HEK293 (cell line): Measurements from ENCODE around the gene CYP2U1.

Source experiments
- CTCF ChIA-PET: fragments of 350-600 bp; formaldehyde crosslinking; extraction: SDS; loops from one replicate; lab custom pipeline; 2021; ENCODE audit warnings: antibody characterized with exemption; lab: Yijun Ruan, JAX
- POLR2A ChIA-PET: fragments of 300-600 bp; formaldehyde crosslinking; extraction: SDS; loops from one replicate; lab custom pipeline; 2020; ENCODE audit warnings: antibody characterized with exemption, inconsistent platforms; lab: Yijun Ruan, JAX
- H3K27ac ChIP-seq: fragments of 200-500 bp; sonication (Bioruptor generic); 2 replicates; pipeline ENCODE4 v1.5.1; 2014; ENCODE audit warnings: low read depth, low read length, control low read depth, inconsistent platforms; ENCODE audit errors: extremely low read depth
- H3K36me3 ChIP-seq, 2 experiments: fragments of 200-500 bp in 1 of 2; sonication (Bioruptor generic) in 1 of 2; 1 replicate in 1 of 2; 2 replicates in 1 of 2; pipeline ENCODE4 v1.5.1; 2014 to 2017; ENCODE audit warnings: inconsistent platforms in 2 of 2, low read length in 2 of 2; ENCODE audit not compliant: control insufficient read depth in 2 of 2, insufficient read depth in 1 of 2
- H3K4me1 ChIP-seq: fragments of 200-500 bp; sonication (Bioruptor generic); 2 replicates; pipeline ENCODE4 v1.5.1; 2014; ENCODE audit warnings: mild to moderate bottlenecking, low read length, inconsistent platforms; ENCODE audit not compliant: control insufficient read depth, insufficient read depth
- H3K4me3 ChIP-seq: 2 replicates; pipeline ENCODE4 v1.5.1; 2011; ENCODE audit warnings: low read depth, mild to moderate bottlenecking, control low read depth, low read length, moderate library complexity
- H3K9me3 ChIP-seq: fragments of 200-500 bp; sonication (Bioruptor generic); 2 replicates; pipeline ENCODE4 v1.5.1; 2014; ENCODE audit warnings: low read depth, low read length, inconsistent platforms; ENCODE audit not compliant: control insufficient read depth, insufficient read depth
- HOXA7 ChIP-seq: sonication (generic); formaldehyde crosslinking; IDR thresholded peaks from 2 replicates; pipeline ENCODE4 v1.8.1; 2022; ENCODE audit warnings: missing genetic modification reagents, borderline replicate concordance
- KLF7 ChIP-seq: fragments of 450-650 bp; formaldehyde crosslinking; IDR thresholded peaks from 2 replicates; pipeline ENCODE4 v1.5.1; 2016; ENCODE audit warnings: missing biosample characterization, missing genetic modification characterization, borderline replicate concordance
- OSR2 ChIP-seq: fragments of 450-650 bp; formaldehyde crosslinking; IDR thresholded peaks from 2 replicates; pipeline ENCODE4 v1.5.1; 2016; ENCODE audit warnings: missing biosample characterization, missing genetic modification characterization
- SETDB1 ChIP-seq: IDR thresholded peaks from one replicate; pipeline ENCODE4 v1.6.1; 2017; ENCODE audit warnings: mild to moderate bottlenecking, low read length, moderate library complexity, mixed read lengths; ENCODE audit not compliant: insufficient read length
- SP3 ChIP-seq: fragments of 450-650 bp; formaldehyde crosslinking; IDR thresholded peaks from 2 replicates; pipeline ENCODE4 v1.5.1; 2016; ENCODE audit warnings: missing biosample characterization, missing genetic modification characterization
- SP7 ChIP-seq: fragments of 450-650 bp; formaldehyde crosslinking; IDR thresholded peaks from 2 replicates; pipeline ENCODE4 v1.5.1; 2016; ENCODE audit warnings: missing biosample characterization, missing genetic modification characterization
- YY2 ChIP-seq: fragments of 450-650 bp; formaldehyde crosslinking; IDR thresholded peaks from 2 replicates; pipeline ENCODE4 v1.5.1; 2016; ENCODE audit warnings: missing biosample characterization, missing genetic modification characterization
- ZBTB7A ChIP-seq: fragments of 450-650 bp; formaldehyde crosslinking; IDR thresholded peaks from 2 replicates; pipeline ENCODE4 v1.5.1; 2016; ENCODE audit warnings: low read depth, missing biosample characterization, missing genetic modification characterization
- ZNF157 ChIP-seq: fragments of 450-650 bp; formaldehyde crosslinking; IDR thresholded peaks from 2 replicates; pipeline ENCODE4 v1.5.1; 2016; ENCODE audit warnings: missing biosample characterization, missing genetic modification characterization
- ZNF335 ChIP-seq: fragments of 450-650 bp; formaldehyde crosslinking; conservative IDR thresholded peaks from 2 replicates; pipeline ENCODE4 v1.5.1; 2016; ENCODE audit warnings: missing biosample characterization, missing genetic modification characterization
- ZNF426 ChIP-seq: fragments of 450-650 bp; formaldehyde crosslinking; IDR thresholded peaks from 2 replicates; pipeline ENCODE4 v1.5.1; 2017; ENCODE audit warnings: missing biosample characterization, missing genetic modification characterization, mild to moderate bottlenecking, inconsistent platforms, moderate library complexity
- ZNF747 ChIP-seq: fragments of 450-650 bp; formaldehyde crosslinking; IDR thresholded peaks from 2 replicates; pipeline ENCODE4 v1.5.1; 2016; ENCODE audit warnings: missing biosample characterization, missing genetic modification characterization
- ZNF843 ChIP-seq: fragments of 450-650 bp; formaldehyde crosslinking; IDR thresholded peaks from 2 replicates; pipeline ENCODE4 v1.5.1; 2016; ENCODE audit warnings: missing biosample characterization, missing genetic modification characterization
- TF ChIP-seq, protein P1 (sequence below): fragments of 450-650 bp; formaldehyde crosslinking; IDR thresholded peaks from 2 replicates; pipeline ENCODE4 v1.5.1; 2016; ENCODE audit warnings: missing biosample characterization, missing genetic modification characterization
- TF ChIP-seq, protein P2 (sequence below): fragments of 450-650 bp; formaldehyde crosslinking; IDR thresholded peaks from 2 replicates; pipeline ENCODE4 v1.5.1; 2016; ENCODE audit warnings: missing biosample characterization, missing genetic modification characterization
- TF ChIP-seq, protein P3 (sequence below): fragments of 450-650 bp; formaldehyde crosslinking; IDR thresholded peaks from 2 replicates; pipeline ENCODE4 v1.5.1; 2016; ENCODE audit warnings: missing biosample characterization, missing genetic modification characterization

CYP2U1 gene

DNA sequence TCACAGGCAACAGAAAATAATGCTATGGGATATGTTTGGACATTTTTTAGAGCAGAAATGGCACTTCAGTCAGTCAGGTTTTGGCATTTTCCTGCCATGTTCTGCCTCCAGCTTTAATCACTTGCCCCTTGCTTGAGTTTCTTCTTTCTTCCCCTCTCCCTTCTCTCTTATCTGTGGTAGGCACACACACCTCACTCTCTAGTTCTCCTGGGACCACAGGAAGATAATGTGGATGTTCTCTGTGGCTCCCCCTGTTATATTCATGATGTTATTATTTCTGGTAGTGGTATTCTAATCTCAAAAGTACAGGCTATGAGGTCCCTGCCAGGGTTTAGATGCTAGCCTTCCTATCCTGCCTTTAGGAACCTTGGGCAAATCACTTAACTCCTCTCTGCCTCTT lies 63.5 kb downstream of the CYP2U1 start:
- no peak overlapping the region for H3K27ac ChIP-seq
- TF ChIP-seq ZNF747 = no peak
- TF ChIP-seq, protein P1, sequence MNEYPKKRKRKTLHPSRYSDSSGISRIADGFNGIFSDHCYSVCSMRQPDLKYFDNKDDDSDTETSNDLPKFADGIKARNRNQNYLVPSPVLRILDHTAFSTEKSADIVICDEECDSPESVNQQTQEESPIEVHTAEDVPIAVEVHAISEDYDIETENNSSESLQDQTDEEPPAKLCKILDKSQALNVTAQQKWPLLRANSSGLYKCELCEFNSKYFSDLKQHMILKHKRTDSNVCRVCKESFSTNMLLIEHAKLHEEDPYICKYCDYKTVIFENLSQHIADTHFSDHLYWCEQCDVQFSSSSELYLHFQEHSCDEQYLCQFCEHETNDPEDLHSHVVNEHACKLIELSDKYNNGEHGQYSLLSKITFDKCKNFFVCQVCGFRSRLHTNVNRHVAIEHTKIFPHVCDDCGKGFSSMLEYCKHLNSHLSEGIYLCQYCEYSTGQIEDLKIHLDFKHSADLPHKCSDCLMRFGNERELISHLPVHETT (tag by site-specific recombination) = no peak
- no peak for TF ChIP-seq ZBTB7A (tag by site-specific recombination)
- no peak for TF ChIP-seq ZNF335 (tag by site-specific recombination)
- TF ChIP-seq YY2 = no peak
- TF ChIP-seq HOXA7 (CRISPR knock-in tag) = no peak
- TF ChIP-seq, protein P2, sequence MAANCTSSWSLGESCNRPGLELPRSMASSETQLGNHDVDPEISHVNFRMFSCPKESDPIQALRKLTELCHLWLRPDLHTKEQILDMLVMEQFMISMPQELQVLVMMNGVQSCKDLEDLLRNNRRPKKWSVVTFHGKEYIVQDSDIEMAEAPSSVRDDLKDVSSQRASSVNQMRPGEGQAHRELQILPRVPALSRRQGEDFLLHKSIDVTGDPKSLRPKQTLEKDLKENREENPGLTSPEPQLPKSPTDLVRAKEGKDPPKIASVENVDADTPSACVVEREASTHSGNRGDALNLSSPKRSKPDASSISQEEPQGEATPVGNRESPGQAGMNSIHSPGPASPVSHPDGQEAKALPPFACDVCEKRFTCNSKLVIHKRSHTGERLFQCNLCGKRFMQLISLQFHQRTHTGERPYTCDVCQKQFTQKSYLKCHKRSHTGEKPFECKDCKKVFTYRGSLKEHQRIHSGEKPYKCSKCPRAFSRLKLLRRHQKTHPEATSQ (tag by site-specific recombination) = no peak
- no peak for TF ChIP-seq KLF7
- no peak for TF ChIP-seq SETDB1
- TF ChIP-seq ZNF426 (tag by site-specific recombination) = no peak
- no peak for TF ChIP-seq ZNF843 (tag by site-specific recombination)
- TF ChIP-seq SP7 (tag by site-specific recombination) = no peak
- TF ChIP-seq SP3 = no peak
- H3K4me3 ChIP-seq = no peak overlapping the region
- ChIA-PET CTCF (no interaction called here), POLR2A (no interaction called here)
- H3K4me1 ChIP-seq = peaks cover 7% of the 10 kb centered on the region; the same call in 1 of the 2 replicates
- no peaks in the 10 kb centered on the region for H3K9me3 ChIP-seq
- H3K36me3 ChIP-seq = peaks cover 0 to 16% of the 10 kb centered on the region in 2 experiments; a peak in 1 of 3 replicates

DNA sequence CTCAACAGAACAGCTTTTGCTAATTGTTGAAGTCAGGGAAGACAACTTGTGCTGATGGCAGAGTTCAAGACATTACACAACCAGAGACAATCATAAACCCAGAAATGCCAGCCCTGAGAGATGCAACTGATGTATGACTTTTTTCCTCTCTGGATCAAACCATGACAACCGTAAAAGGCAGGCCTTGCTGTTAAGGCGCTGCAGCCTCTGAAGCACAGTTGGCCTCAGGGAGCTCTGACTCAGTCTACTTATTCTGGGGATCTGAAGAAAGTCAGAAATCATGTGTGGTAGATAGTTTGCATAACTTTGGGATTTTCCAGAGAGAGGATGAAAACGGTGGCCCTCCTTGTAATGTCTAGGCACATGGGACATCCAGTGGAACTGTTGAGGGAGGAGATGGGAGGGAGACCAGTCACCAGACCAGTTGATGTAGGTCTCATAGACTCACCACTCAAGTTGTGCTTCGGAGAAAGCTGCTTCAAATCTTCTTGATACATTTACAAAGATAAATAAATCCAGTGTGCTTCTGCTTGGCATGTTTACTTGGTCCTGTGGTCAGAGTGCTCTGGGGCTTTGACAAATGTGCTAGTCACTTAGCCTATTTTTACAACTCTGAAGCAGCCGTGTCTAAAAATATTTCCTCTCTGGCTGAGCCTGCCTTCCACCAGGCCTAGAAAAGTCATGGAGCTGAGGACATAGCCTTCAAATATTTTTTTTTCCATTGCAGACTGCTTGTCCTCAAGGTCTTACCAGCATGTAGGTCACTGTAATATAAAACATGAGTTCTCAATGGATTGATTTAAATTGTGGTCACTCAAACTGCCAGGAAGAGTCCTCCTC lies 65.8 kb downstream of the CYP2U1 start:
- Histone ChIP-seq H3K4me1 (peaks cover 7% of the 10 kb centered on the region; the same call in 1 of the 2 replicates), H3K27ac (no peak overlapping the region), H3K9me3 (no peaks in the 10 kb centered on the region), H3K4me3 (no peak overlapping the region), H3K36me3 (peaks cover 0 to 21% of the 10 kb centered on the region in 2 experiments; a peak in 1 of 3 replicates)
- TF ChIP-seq OSR2 (tag by site-specific recombination) = no peak
- peak; percentile 31 for TF ChIP-seq SETDB1
- ChIA-PET POLR2A (interaction anchor here (0.6 kb wide), 1 partner anchor 536 kb away, joined by 3 read pairs; no protein-coding TSS in a partner anchor), CTCF (no interaction called here)

DNA sequence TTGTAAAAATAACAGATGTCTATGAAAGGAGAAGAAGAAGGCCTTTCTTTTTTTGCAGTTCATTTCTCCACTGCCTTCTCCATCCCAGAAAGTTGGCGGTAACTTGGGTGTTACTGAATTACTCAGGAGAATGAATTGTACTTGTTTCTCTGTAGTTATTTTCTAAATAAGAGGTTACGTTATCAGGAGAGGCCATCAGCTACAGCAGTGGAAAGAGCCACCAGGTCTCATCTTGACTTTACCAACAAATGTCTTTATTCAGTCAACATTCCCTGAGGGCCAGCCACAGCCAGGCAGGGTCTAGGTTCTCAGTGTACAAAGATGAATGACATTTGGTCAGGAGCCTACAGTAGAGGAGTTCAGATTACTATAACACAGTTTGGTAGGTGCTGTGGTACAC lies 66.4 kb downstream of the CYP2U1 start:
- Histone ChIP-seq H3K4me1 (peaks cover 7% of the 10 kb centered on the region; the same call in 1 of the 2 replicates), H3K9me3 (no peaks in the 10 kb centered on the region), H3K27ac (no peak overlapping the region), H3K36me3 (peaks cover 0 to 21% of the 10 kb centered on the region in 2 experiments; a peak in 1 of 3 replicates), H3K4me3 (no peak overlapping the region)
- ChIA-PET POLR2A (no interaction called here), CTCF (no interaction called here)
- TF ChIP-seq ZNF157 (tag by site-specific recombination) (no peak), SP7 (tag by site-specific recombination) (no peak)
- TF ChIP-seq, protein P3, sequence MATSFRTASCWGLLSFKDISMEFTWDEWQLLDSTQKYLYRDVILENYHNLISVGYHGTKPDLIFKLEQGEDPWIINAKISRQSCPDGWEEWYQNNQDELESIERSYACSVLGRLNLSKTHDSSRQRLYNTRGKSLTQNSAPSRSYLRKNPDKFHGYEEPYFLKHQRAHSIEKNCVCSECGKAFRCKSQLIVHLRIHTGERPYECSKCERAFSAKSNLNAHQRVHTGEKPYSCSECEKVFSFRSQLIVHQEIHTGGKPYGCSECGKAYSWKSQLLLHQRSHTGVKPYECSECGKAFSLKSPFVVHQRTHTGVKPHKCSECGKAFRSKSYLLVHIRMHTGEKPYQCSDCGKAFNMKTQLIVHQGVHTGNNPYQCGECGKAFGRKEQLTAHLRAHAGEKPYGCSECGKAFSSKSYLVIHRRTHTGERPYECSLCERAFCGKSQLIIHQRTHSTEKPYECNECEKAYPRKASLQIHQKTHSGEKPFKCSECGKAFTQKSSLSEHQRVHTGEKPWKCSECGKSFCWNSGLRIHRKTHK (tag by site-specific recombination) = no peak
